Activated CD8-positive, alpha-beta memory T cell treated with anti-CD3 and anti-CD28 coated beads, Interleukin-2, amount 50 U/mL, for 1 hour (primary cell): Measurements from ENCODE around the gene NUAK1.
"Not testable (repeated sequence)": the region's sequence is repeated elsewhere in the genome, so short reads cannot be mapped to it uniquely, and the experiment has no call there.

Experiments
- DNase-seq: peaks from one replicate; pipeline ENCODE4 v3.0.0-alpha.2; 2020; ENCODE audit errors: extremely low read depth

NUAK1 gene

DNA sequence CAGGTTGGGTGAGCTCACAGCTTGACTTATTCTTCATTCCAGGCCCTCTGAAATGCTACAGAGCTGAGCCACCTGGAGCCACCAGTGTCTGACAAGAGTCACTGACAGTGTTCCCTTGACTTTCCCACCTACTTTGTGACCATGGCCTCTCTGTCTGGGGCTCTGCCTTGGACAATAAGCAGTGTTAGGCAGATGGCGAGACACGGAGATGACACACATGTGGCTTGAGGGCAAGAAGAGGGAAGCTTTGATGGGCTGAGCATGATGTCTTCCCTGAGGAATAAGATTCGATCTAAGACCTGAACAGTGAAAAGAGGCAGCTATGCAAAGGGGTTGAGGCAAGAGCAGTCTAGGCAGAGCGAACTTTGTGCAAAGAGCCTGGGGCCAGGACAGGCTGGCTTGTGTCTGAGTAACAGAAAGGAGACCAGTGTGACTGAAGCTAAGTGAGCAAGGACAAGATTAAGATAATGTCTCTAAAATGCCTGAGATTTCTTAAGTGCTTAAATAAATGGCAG lies 105.5 kb downstream of the NUAK1 start:
- DNase-seq: no peak

- DNase-seq: no peak
These were observed 106.2 kb downstream of the NUAK1 start for GRCh38 chr12:106032623-106032925.

GRCh38 chr12:106031761-106032622 lies 106.8 kb downstream of the NUAK1 start:
- no peak for DNase-seq

GRCh38 chr12:106030210-106031071 lies 108.3 kb downstream of the NUAK1 start:
- DNase-seq: no peak

GRCh38 chr12:106029532-106029931 lies 109.2 kb downstream of the NUAK1 start:
- no peak for DNase-seq

DNA sequence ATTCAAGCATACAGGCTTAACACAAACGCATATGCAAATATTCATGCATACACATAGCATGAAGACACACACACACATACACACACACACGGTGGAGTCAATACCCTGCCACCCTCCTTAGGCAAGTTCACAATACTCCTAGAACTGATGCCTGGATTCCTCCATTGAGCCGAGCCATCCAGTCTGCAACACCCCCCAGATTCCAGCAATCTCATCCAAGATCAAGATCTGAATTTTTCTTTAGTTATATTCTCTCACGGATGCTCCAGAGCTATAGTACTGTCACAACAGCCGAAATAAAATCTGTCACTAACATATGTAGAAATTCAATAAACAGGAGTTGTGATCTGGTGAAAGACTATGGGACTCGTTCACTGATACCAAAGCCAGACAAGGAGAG lies 110.8 kb downstream of the NUAK1 start:
- DNase-seq: no peak

GRCh38 chr12:106027286-106027685 lies 111.5 kb downstream of the NUAK1 start:
- no peak for DNase-seq

DNA sequence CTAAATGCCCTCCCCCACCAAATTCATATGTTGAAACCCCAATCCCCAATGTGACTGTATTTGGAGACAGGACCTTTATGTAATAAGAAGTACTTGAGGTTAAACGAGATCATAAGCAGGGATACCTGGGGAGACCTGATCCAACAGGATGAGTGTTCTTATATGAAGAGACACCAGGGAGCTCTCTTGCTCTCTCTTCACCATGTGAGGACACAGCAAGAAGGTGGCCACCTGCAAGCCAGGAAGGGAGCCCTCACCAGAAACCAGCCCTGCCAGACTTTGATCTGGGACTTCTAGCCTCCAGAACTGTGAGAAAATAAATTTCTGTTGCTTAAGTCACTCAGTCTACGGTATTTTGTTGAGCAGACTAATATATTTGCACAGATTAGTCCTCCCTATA lies 113.6 kb downstream of the NUAK1 start:
- no peak for DNase-seq

GRCh38 chr12:106023039-106023438 lies 115.7 kb downstream of the NUAK1 start:
- DNase-seq: no peak

GRCh38 chr12:106022568-106023012 lies 116.2 kb downstream of the NUAK1 start:
- no peak for DNase-seq

DNA sequence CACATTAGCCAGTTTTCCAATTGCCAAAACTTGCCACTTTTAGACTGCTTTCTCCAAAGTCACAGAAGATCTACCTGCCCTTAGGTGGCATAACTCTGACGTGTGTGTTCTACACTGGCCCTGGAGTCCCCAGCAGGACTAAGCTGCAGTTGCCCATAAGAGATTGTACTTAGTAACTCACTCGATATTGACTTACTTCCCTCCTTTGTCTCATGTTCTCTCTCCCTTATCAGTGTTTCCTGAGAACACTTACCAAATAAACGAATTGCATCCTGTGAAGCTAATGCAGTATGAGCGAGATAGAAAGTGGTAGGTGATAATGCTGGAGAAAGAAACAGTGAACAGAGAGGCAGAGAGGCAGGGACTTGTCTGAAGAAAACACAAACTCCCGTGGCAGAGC lies 117.2 kb downstream of the NUAK1 start:
- DNase-seq: no peak

DNA sequence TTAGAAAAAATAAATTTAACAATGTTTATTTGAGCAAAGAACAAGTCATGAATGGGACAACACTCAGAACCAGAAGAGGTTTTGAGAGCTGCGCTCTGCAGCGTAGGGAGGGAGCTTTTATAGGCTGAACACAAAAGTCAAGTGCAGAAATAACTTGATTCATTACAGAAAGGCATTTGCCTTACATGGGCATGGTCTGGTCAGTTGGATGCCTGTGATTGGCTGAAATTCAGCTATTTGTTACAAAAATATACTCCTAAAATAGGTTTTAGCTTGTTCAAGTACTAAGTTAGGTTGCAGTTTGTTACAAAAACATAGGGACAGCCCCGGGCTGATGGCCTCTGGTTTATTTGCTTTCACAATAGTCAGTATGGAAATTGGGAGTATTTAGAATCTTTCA lies 118.0 kb downstream of the NUAK1 start:
- no peak for DNase-seq

DNA sequence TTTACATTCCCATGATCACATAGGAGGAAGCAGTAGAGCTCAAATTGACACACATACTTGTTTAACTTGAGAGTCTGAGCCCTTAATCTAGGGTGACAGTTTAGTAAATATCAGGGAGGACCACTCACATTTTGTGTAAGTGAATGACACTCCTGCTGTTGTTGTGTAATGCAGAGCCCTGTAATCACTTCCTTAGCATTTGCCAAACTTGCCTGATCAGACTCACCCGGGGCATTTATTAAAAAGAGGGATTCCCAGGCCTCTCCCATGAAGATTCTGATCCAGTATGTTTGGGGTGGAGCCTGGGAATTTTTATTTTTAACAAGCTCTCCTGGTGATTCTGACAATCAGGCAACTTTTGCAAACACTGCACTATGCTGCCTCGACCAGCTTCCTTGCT lies 119.6 kb downstream of the NUAK1 start:
- no peak for DNase-seq

DNA sequence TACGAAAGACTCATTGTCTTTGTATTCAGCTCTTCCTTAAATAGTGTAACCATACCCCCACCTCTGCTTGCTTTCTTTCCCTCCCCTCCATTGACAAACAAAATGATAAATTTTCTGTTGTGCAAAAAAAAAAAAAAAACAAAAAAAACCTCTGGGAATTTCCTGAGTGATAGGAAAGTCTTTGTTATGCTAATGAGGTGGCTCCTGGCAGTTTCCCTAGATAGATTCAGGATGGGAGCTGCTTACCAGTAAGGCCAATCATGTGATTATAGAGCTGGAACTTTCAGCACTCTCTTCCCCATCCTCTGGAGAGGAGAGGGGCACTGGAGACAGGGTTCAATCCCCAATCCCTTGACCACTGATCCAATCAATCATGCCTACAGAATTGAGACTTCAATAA lies 120.5 kb downstream of the NUAK1 start:
- no peak for DNase-seq

DNA sequence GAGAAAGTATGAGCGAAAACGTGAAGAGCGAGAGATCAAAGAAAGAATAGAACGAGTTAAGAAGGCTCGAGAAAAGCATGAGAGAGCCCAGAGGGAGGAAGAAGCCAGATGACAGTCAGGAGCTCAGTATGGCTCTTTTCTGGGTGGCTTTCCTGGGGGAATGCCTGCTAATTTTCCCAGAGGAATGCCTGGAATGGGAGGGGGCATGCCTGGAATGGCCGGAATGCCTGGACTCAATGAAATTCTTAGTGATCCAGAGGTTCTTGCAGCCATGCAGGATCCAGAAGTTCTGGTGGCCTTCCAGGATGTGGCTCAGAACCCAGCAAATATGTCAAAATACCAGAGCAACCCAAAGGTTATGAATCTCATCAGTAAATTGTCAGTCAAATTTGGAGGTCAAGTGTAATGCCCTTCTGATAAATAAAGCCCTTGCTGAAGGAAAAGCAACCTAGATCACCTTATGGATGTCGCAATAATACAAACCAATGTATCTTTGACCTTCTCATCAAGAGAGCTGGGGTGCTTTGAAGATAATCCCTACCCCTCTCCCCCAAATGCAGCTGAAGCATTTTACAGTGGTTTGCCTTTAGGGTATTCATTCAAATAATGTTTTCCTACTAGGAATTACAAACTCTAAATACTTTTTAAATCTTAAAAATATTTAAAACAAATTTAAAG lies 122.0 kb downstream of the NUAK1 start:
- not testable (repeated sequence) for DNase-seq

- no peak for DNase-seq
These were observed 123.1 kb downstream of the NUAK1 start for GRCh38 chr12:106015646-106016045.

GRCh38 chr12:106013941-106014340 lies 124.8 kb downstream of the NUAK1 start:
- no peak for DNase-seq
